ENCODE data around the gene AOPEP. TPM values are rescaled to one million over a fixed set of nuclear protein-coding genes. Genes with fewer than 3 reads are reported as not detected.

The AOPEP gene
- total RNA-seq, 1 experiment from 2014 or later = 15.0 TPM

DNA sequence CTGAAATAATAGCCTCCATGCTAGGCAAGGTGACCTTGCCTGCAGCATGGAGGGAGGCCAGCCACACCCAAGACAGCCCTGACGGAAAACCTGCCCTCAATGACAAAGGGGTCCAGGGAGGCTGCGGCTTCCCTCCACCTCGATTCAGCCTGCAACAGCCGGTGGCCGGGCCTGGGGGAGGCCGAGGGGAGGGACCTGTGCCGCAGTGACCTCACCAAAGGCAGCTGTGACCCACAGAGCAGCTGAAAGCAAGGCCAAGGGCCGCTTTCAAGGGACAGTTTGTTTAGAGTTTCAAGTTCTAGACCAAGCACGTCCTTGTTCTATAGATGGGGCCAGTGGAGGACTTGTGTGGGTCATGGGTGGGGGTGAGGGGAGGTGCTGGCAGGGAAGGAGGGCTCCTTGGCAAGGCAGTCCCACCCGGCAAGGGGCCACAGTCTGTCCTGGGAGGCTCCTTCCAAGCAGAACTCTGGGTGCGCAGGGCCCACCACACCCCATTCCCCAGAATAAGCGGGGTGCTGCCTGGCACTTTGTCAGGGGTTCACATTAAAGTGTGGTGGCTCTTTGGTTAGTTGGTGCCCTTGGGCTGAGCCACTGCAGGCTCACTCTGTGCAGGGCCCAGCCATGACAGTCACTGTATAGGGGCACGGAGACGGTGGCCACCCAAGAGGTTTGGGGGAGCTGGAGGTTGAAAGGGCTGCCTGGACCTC, 364.5 kb downstream of the AOPEP start:
- Histone ChIP-seq H3K18ac (ENCODE audit: insufficient read length, low read depth, low read length) (no peak overlapping the region), H4K8ac (replicated peaks; ENCODE audit: insufficient read length, low read depth, low read length) (no peak overlapping the region), H3K27me3 (ENCODE audit: insufficient read depth, low read length) (no peaks in the 10 kb centered on the region), H3K9ac (ENCODE audit: extremely low read depth, insufficient read length, low read length) (no peak overlapping the region), H3K14ac (ENCODE audit: insufficient read depth, low read length) (no peak overlapping the region; the same call in 1 of the 2 replicates), H4K20me1 (ENCODE audit: control insufficient read depth, insufficient read depth, insufficient read length) (no peaks in the 10 kb centered on the region), H4K5ac (ENCODE audit: insufficient read length, low read depth, low read length) (no peak overlapping the region), H3K23ac (ENCODE audit: insufficient read length, low read depth, low read length) (no peak overlapping the region), H3K79me1 (ENCODE audit: insufficient read depth, low read depth, low read length, poor library complexity, severe bottlenecking) (no peaks in the 10 kb centered on the region), H3K23me2 (ENCODE audit: insufficient read length, low read depth, low read length, poor library complexity, severe bottlenecking) (no peaks in the 10 kb centered on the region), H3K9me3 (ENCODE audit: control insufficient read depth, low read depth, low read length) (no peaks in the 10 kb centered on the region), H2BK20ac (ENCODE audit: low read depth, low read length, poor library complexity, severe bottlenecking) (no peak overlapping the region), H3K4me1 (ENCODE audit: insufficient read depth, low read length) (no peaks in the 10 kb centered on the region; the same call in 1 of the 2 replicates), H3T11ph (ENCODE audit: low read length) (no peak overlapping the region), H4K91ac (ENCODE audit: insufficient read length, low read depth, low read length) (no peak overlapping the region), H2AFZ (ENCODE audit: low read length) (no peak overlapping the region), H2BK5ac (ENCODE audit: insufficient read length, low read length) (no peak overlapping the region), H2AK5ac (ENCODE audit: insufficient read length, low read length) (no peak overlapping the region), H3K4me2 (ENCODE audit: insufficient read depth, insufficient read length, low read length) (no peak overlapping the region), H2BK15ac (ENCODE audit: low read depth, low read length) (no peak overlapping the region), H3K4ac (ENCODE audit: low read depth, low read length) (no peak overlapping the region), H3K56ac (ENCODE audit: insufficient read length, low read depth, low read length) (no peak overlapping the region), H3K27ac (ENCODE audit: insufficient read length, low read depth, low read length) (no peak overlapping the region), H2BK12ac (ENCODE audit: insufficient read length, low read depth, low read length) (no peak overlapping the region), H2BK120ac (ENCODE audit: low read depth, low read length, poor library complexity, severe bottlenecking) (no peak overlapping the region), H3K79me2 (ENCODE audit: insufficient read depth, low read length) (no peaks in the 10 kb centered on the region)
- H3K4me1 Mint-ChIP-seq = peaks cover 32 to 52% of the 10 kb centered on the region in 2 experiments
- peak overlapping the region; percentile 22 to 70 (median 61); a peak in 2 of 7 replicates for H3K27ac Mint-ChIP-seq
- H3K9me3 Mint-ChIP-seq = no peaks in the 10 kb centered on the region
- H3K4me3 Mint-ChIP-seq = no peak overlapping the region
- no peak for DNase-seq
- no CpG with 5 or more reads among the region's 14 CpGs for WGBS (ENCODE audit: extremely low coverage, insufficient read length, low lambda C conversion rate)
- no peaks in the 10 kb centered on the region; the same call in 1 of the 2 replicates for H3K27me3 Mint-ChIP-seq (ENCODE audit: low read depth)
- TF ChIP-seq, protein P1, sequence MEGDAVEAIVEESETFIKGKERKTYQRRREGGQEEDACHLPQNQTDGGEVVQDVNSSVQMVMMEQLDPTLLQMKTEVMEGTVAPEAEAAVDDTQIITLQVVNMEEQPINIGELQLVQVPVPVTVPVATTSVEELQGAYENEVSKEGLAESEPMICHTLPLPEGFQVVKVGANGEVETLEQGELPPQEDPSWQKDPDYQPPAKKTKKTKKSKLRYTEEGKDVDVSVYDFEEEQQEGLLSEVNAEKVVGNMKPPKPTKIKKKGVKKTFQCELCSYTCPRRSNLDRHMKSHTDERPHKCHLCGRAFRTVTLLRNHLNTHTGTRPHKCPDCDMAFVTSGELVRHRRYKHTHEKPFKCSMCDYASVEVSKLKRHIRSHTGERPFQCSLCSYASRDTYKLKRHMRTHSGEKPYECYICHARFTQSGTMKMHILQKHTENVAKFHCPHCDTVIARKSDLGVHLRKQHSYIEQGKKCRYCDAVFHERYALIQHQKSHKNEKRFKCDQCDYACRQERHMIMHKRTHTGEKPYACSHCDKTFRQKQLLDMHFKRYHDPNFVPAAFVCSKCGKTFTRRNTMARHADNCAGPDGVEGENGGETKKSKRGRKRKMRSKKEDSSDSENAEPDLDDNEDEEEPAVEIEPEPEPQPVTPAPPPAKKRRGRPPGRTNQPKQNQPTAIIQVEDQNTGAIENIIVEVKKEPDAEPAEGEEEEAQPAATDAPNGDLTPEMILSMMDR (conservative IDR thresholded peaks at IDR 0.05) = no peak
- H3K36me3 Mint-ChIP-seq (ENCODE audit: insufficient read depth in 1 of 3, low read depth in 3 of 3) = 0 out of 7 replicates have a peak, but pooled peaks cover 0 to 4% (median 4%) of the 10 kb centered on the region in 3 experiments
